CD4-positive, CD25-positive, alpha-beta regulatory T cell (primary cell): ENCODE measurements around the gene ZDHHC14. TPM values are rescaled to one million over a fixed set of nuclear protein-coding genes. Genes with fewer than 3 reads are reported as not detected.

Experiments
- ATAC-seq, 2 donors: fragments of 150-1000 bp; cut with Tn5 transposase; one replicate each; pipeline ENCODE4 v1.10.0; 2021; ENCODE audit warnings: low read depth in 2 of 2, moderate number of reproducible peaks in 2 of 2, moderate library complexity in 1 of 2
- DNase-seq, 3 donors: peaks; one replicate each; pipeline versions ENCODE4 v3.0.0 to v3.0.0-alpha.2; 2012 to 2022; ENCODE audit warnings: mixed read lengths in 1 of 3
- H3K27ac ChIP-seq: one replicate; pipeline ENCODE4 v1.7.0; 2013; ENCODE audit warnings: mild to moderate bottlenecking, low read length; ENCODE audit not compliant: insufficient read depth, poor library complexity, severe bottlenecking
- H3K27me3 ChIP-seq: one replicate; pipeline ENCODE4 v1.7.0; 2013; ENCODE audit warnings: low read length; ENCODE audit not compliant: control insufficient read depth, insufficient read depth
- H3K36me3 ChIP-seq: one replicate; pipeline ENCODE4 v1.7.0; 2013; ENCODE audit warnings: mild to moderate bottlenecking, low read length, moderate library complexity; ENCODE audit not compliant: control insufficient read depth, insufficient read depth
- H3K4me1 ChIP-seq: 2 replicates; pipeline ENCODE4 v1.7.0; 2013; ENCODE audit warnings: mild to moderate bottlenecking, low read length; ENCODE audit not compliant: insufficient read depth, control insufficient read depth, poor library complexity, severe bottlenecking
- H3K4me3 ChIP-seq: one replicate; pipeline ENCODE4 v1.7.0; 2013; ENCODE audit warnings: low read depth, mild to moderate bottlenecking, low read length, moderate library complexity
- H3K9me3 ChIP-seq, 2 experiments: 1 replicate in 1 of 2; 2 replicates in 1 of 2; pipeline ENCODE4 v1.7.0; 2013; ENCODE audit warnings: low read length in 2 of 2, mild to moderate bottlenecking in 1 of 2, moderate library complexity in 1 of 2; ENCODE audit not compliant: control insufficient read depth in 2 of 2
- H3K27ac Mint-ChIP-seq, 3 donors: one replicate each; pipeline ENCODE4 v1.8.0; 2020 to 2022; ENCODE audit warnings: mild to moderate bottlenecking in 3 of 3, mixed read lengths in 3 of 3, moderate library complexity in 2 of 3
- H3K27me3 Mint-ChIP-seq: one replicate; pipeline ENCODE4 v1.8.0; 2022; ENCODE audit warnings: mild to moderate bottlenecking, mixed read lengths
- H3K36me3 Mint-ChIP-seq: one replicate; pipeline ENCODE4 v1.8.0; 2020; ENCODE audit warnings: mixed read lengths
- H3K4me1 Mint-ChIP-seq, 4 donors: one replicate each; pipeline ENCODE4 v1.8.0; 2020 to 2022; ENCODE audit warnings: mixed read lengths in 4 of 4, mild to moderate bottlenecking in 1 of 4
- H3K4me3 Mint-ChIP-seq, 4 donors: one replicate each; pipeline ENCODE4 v1.8.0; 2020 to 2022; ENCODE audit warnings: mild to moderate bottlenecking in 4 of 4, mixed read lengths in 4 of 4, moderate library complexity in 3 of 4
- H3K9me3 Mint-ChIP-seq, 7 donors: one replicate each; pipeline ENCODE4 v1.8.0; 2020 to 2022; ENCODE audit warnings: mixed read lengths in 7 of 7, mild to moderate bottlenecking in 3 of 7, moderate library complexity in 2 of 7
- polyA plus RNA-seq, 4 donors: library from polyadenylated mRNA; unstranded; fragments of 300-500 nt; fragmentation: Illumina TruSeq; gene quantifications; one replicate each; pipeline ENCODE4 v1.2.3, GENCODE V29; 2021
- total RNA-seq: library from RNA; stranded (reverse); gene quantifications from one replicate; pipeline ENCODE4 v1.2.3, GENCODE V29; 2022

Gene ZDHHC14
- total and polyA plus RNA-seq, 5 donors from 2014 or later = 0.29 to 4.2 (median 1.0) TPM

DNA sequence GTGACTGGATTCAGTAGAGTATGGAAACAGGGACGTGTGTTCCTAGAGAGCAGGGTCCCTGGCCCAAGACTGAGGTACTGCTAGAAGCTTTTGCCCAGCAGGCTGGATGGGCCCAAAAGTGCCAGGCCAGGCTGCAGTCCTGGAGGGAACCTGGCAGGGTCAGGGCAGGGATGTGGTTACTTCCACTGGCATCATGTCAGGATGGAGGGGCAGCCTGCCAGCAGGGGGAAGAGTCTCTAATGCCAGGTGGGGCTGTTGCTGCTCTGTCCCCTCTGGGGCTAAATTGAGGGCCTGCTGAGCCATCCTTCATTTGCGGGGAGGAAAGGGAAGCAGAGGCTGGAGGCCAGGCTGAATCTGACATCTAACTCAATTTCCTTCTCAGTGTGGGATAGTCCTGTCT is 17.2 kb downstream of the ZDHHC14 start:
- peaks cover 6% of the 10 kb centered on the region for H3K27me3 Mint-ChIP-seq
- Histone ChIP-seq H3K36me3 (no peaks in the 10 kb centered on the region), H3K9me3 (no peaks in the 10 kb centered on the region), H3K4me1 (no peaks in the 10 kb centered on the region), H3K27ac (no peak overlapping the region), H3K4me3 (no peak overlapping the region), H3K27me3 (no peaks in the 10 kb centered on the region)
- H3K9me3 Mint-ChIP-seq = peaks cover 0 to 1% (median 0%) of the 10 kb centered on the region in 7 donors
- H3K4me1 Mint-ChIP-seq = no peaks in the 10 kb centered on the region
- no peaks in the 10 kb centered on the region for H3K36me3 Mint-ChIP-seq
- no peak for DNase-seq
- no peak overlapping the region for H3K4me3 Mint-ChIP-seq
- no peak overlapping the region for H3K27ac Mint-ChIP-seq
- ATAC-seq = no peak

DNA sequence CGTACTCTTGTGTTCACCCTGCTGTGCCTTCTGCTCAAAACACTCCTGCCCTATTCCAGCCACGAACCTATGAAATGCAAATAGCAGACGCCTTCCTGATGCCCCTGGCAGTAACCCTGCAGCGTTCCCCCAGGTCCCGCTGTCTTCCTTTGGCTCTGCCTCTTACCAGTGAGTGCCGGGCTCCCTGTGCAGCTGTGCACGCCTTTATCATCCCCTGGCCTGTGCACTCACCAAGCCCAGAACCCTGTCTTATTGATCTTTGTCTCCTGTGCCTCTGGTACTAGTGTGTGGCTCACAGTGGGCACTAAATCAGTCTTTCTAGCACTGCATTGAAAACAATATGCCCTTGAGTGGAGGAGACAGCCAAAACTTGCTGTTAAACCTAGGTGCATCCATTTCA is 19.7 kb downstream of the ZDHHC14 start:
- Histone ChIP-seq H3K4me1 (no peaks in the 10 kb centered on the region), H3K27me3 (no peaks in the 10 kb centered on the region), H3K9me3 (no peaks in the 10 kb centered on the region), H3K36me3 (no peaks in the 10 kb centered on the region), H3K4me3 (no peak overlapping the region), H3K27ac (no peak overlapping the region)
- H3K4me1 Mint-ChIP-seq = no peaks in the 10 kb centered on the region
- peaks cover 0 to 1% (median 0%) of the 10 kb centered on the region in 7 donors for H3K9me3 Mint-ChIP-seq
- no peak overlapping the region for H3K4me3 Mint-ChIP-seq
- no peaks in the 10 kb centered on the region for H3K36me3 Mint-ChIP-seq
- ATAC-seq (no peak), DNase-seq (no peak)
- H3K27ac Mint-ChIP-seq = no peak overlapping the region
- peaks cover 6% of the 10 kb centered on the region for H3K27me3 Mint-ChIP-seq

DNA sequence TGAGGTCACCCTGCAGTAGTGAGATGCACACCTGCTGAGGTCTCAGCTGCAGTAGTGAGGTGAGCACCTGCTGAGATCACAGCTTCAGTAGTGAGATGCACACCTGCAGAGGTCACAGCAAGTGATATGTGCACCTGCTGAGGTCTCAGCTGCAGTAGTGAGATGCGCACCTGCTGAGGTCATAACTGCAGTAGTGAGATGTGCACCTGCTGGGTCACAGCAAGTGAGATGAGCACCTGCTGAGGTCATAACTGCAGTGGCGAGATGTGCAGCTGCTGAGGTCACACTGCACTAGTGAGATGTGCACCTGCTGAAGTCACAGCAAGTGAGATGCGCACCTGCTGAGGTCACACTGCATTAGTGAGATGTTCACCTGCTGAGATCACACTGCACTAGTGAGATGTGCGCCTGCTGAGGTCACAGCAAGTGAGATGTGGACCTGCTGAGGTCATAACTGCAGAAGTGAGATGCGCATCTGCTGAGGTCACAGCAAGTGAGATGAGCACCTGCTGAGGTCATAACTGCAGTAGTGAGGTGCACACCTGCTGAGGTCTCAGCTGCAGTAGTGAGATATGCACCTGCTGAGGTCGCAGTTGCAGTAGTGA is 20.8 kb downstream of the ZDHHC14 start:
- peaks cover 6% of the 10 kb centered on the region for H3K27me3 Mint-ChIP-seq
- H3K27me3 ChIP-seq = no peaks in the 10 kb centered on the region
- ATAC-seq = no peak
- H3K4me3 ChIP-seq = no peak overlapping the region
- peaks cover 0 to 1% (median 0%) of the 10 kb centered on the region in 7 donors for H3K9me3 Mint-ChIP-seq
- no peaks in the 10 kb centered on the region for H3K36me3 Mint-ChIP-seq
- no peaks in the 10 kb centered on the region for H3K36me3 ChIP-seq
- no peak overlapping the region for H3K27ac ChIP-seq
- DNase-seq = no peak
- H3K4me1 Mint-ChIP-seq = no peaks in the 10 kb centered on the region
- no peaks in the 10 kb centered on the region for H3K4me1 ChIP-seq
- no peak overlapping the region for H3K4me3 Mint-ChIP-seq
- no peak overlapping the region for H3K27ac Mint-ChIP-seq
- H3K9me3 ChIP-seq = no peaks in the 10 kb centered on the region

DNA sequence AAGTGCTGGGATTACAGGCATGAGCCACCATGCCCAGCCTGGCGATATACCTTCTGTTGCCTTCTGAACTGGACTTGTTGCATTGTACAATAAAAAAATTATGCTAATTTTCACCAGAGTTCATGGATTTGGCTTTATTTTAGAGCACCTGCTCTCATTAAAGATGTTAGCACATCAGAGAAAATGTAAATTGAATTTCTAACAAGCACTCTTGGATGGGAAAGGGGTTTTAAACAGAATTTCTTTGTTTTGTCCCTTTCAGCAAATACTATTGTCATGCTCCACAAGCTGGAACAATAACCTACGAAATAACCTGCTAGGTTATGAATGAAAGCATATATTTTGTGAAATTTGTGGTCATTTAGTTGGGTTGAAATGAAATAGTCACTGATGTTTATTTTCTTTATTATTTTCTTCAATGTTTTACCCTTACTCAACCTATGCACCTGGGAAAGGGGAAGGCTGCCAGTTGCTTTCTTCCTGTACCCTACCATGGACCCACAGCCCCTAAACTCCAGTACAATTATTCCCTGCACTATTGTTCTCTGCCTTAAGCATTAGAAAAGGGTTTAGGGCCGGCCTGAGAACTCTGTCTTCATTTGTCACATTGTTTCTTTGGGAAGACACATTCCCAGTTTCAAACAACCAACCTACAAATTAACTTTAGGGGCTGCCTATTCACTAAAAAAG is 22.2 kb downstream of the ZDHHC14 start:
- Mint-ChIP-seq H3K27ac (no peak overlapping the region), H3K9me3 (peaks cover 0 to 1% (median 0%) of the 10 kb centered on the region in 7 donors)

DNA sequence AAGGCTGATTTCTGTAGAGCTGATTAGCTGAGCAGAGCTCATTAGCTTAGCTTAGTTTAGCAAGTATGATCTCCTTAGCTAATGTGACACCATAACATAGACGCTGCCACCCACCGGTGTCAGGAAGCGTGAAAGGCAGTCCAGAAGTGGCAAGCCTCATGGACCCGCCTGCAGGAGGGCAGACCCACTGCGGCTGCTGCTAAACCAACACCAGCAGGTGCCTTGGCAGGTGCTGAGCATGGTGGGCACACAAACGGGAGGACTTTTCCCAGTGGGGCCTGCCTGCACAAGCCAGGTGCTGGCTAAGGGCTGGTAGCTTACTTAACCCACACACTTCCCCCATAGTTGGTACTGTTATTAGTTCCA is 22.7 kb downstream of the ZDHHC14 start:
- no peak overlapping the region for H3K4me3 Mint-ChIP-seq
- H3K4me1 ChIP-seq = no peaks in the 10 kb centered on the region
- no peaks in the 10 kb centered on the region for H3K36me3 ChIP-seq
- no peak overlapping the region for H3K4me3 ChIP-seq
- H3K27ac ChIP-seq = no peak overlapping the region
- H3K9me3 Mint-ChIP-seq = peaks cover 0 to 1% (median 0%) of the 10 kb centered on the region in 7 donors
- ATAC-seq = no peak
- no peaks in the 10 kb centered on the region for H3K27me3 Mint-ChIP-seq
- peaks cover 0 to 2% (median 0%) of the 10 kb centered on the region in 4 donors for H3K4me1 Mint-ChIP-seq
- H3K27me3 ChIP-seq = no peaks in the 10 kb centered on the region
- H3K9me3 ChIP-seq = no peaks in the 10 kb centered on the region
- H3K36me3 Mint-ChIP-seq = no peaks in the 10 kb centered on the region
- H3K27ac Mint-ChIP-seq = no peak overlapping the region
- DNase-seq = no peak

More for the DNA sequence above, 22.2 kb downstream of the ZDHHC14 start:
- Histone ChIP-seq H3K4me3 (no peak overlapping the region), H3K4me1 (no peaks in the 10 kb centered on the region), H3K36me3 (no peaks in the 10 kb centered on the region), H3K9me3 (no peaks in the 10 kb centered on the region), H3K27ac (no peak overlapping the region), H3K27me3 (no peaks in the 10 kb centered on the region)
- H3K4me1 Mint-ChIP-seq = no peaks in the 10 kb centered on the region
- H3K36me3 Mint-ChIP-seq = no peaks in the 10 kb centered on the region
- ATAC-seq = no peak
- DNase-seq = no peak
- no peak overlapping the region for H3K4me3 Mint-ChIP-seq
- no peaks in the 10 kb centered on the region for H3K27me3 Mint-ChIP-seq

DNA sequence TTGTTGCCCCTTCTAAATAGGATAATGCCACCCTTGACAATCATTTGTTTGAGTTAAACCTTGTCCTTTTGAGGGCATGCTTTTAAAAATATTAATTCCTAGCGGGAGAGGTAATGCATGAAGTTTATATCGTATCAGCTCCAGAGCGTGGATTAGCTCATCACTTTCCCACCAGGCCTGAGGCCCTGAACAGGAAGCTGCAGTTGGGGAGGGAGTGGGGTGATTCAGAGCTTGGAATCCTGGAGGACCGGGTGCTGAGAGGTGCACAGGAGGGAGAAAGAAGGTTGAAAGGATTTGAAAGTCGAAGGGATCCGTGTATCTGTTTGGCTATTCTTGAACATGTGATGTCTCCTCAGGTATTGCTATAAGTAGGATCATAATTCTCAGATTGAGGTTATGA is 25.0 kb downstream of the ZDHHC14 start:
- no peaks in the 10 kb centered on the region for H3K9me3 ChIP-seq
- H3K27me3 ChIP-seq = no peaks in the 10 kb centered on the region
- Mint-ChIP-seq H3K36me3 (no peaks in the 10 kb centered on the region), H3K4me3 (no peak overlapping the region), H3K4me1 (peaks cover 0 to 2% (median 0%) of the 10 kb centered on the region in 4 donors), H3K9me3 (peaks cover 0 to 1% (median 0%) of the 10 kb centered on the region in 7 donors), H3K27ac (no peak overlapping the region), H3K27me3 (no peaks in the 10 kb centered on the region)
- no peaks in the 10 kb centered on the region for H3K36me3 ChIP-seq
- H3K4me3 ChIP-seq = no peak overlapping the region
- H3K27ac ChIP-seq = no peak overlapping the region
- H3K4me1 ChIP-seq = no peaks in the 10 kb centered on the region
- DNase-seq (no peak), ATAC-seq (no peak)

DNA sequence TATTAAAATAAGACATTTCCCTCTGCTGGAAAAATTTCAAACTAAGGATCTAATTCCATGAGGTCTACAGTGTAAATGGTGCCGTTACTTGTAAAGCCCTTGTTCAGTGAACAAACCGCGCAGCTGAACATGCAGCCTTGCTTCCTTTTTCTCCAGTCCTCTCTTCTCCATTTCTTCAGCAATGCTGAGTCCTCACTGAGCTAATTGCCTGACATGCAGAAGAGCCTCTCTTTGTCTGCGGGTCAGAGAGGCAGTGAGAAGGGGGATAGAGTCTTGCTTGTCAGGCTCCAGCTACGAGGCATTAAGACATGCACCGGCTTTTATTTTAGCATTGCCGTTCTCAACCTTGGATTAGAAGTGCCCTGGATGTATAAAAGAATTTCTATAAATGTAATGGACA is 25.7 kb downstream of the ZDHHC14 start:
- no peak overlapping the region for H3K27ac Mint-ChIP-seq
- no peak overlapping the region for H3K4me3 ChIP-seq
- H3K9me3 ChIP-seq = no peaks in the 10 kb centered on the region
- no peak overlapping the region for H3K27ac ChIP-seq
- H3K27me3 Mint-ChIP-seq = no peaks in the 10 kb centered on the region
- no peaks in the 10 kb centered on the region for H3K4me1 ChIP-seq
- H3K27me3 ChIP-seq = no peaks in the 10 kb centered on the region
- no peaks in the 10 kb centered on the region for H3K36me3 ChIP-seq
- peaks cover 0 to 1% (median 0%) of the 10 kb centered on the region in 7 donors for H3K9me3 Mint-ChIP-seq
- H3K4me1 Mint-ChIP-seq = peaks cover 0 to 2% (median 0%) of the 10 kb centered on the region in 4 donors
- DNase-seq (no peak), ATAC-seq (no peak)
- H3K4me3 Mint-ChIP-seq = no peak overlapping the region
- no peaks in the 10 kb centered on the region for H3K36me3 Mint-ChIP-seq

DNA sequence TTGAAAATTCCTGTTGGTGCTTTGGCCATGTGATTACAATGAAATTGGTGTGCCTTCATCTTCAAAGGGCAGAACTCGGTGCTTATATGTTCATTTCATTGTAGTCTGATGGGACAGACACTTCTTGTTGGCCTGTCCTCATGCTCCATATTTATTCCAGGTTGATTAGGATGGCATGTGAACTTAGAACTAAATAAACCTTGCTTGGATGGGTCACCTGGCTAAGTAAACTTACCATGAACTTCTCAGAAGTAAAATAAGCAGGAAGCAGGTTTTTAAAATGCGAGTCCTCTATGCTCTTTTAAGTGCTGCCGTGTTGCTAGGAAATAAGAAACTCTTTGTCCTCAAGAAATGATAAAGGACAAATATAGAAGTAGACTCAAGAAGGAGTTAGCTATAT is 26.7 kb downstream of the ZDHHC14 start:
- Histone ChIP-seq H3K36me3 (no peaks in the 10 kb centered on the region), H3K4me1 (no peaks in the 10 kb centered on the region), H3K27ac (no peak overlapping the region), H3K9me3 (no peaks in the 10 kb centered on the region), H3K27me3 (no peaks in the 10 kb centered on the region), H3K4me3 (no peak overlapping the region)
- Mint-ChIP-seq H3K9me3 (peaks cover 0 to 1% (median 0%) of the 10 kb centered on the region in 7 donors), H3K4me3 (no peak overlapping the region), H3K36me3 (no peaks in the 10 kb centered on the region), H3K4me1 (peaks cover 0 to 2% (median 0%) of the 10 kb centered on the region in 4 donors), H3K27me3 (no peaks in the 10 kb centered on the region), H3K27ac (no peak overlapping the region)
- DNase-seq (no peak), ATAC-seq (no peak)
